H1 (cell line): ENCODE data around the gene SCNN1A. TPM values are rescaled to one million over a fixed set of nuclear protein-coding genes. Genes with fewer than 3 reads are reported as not detected.

ENCODE experiments used
- CTCF ChIA-PET: fragments of 300-600 bp; sonication (Branson Sonifier 250); formaldehyde crosslinking; loops from one replicate; lab custom pipeline; 2021; ENCODE audit not compliant: partially characterized antibody; lab: Charles Lee
- POLR2A ChIA-PET: fragments of 300-600 bp; sonication (Branson Sonifier 250); formaldehyde crosslinking; loops from one replicate; lab custom pipeline; 2021; ENCODE audit warnings: inconsistent platforms; ENCODE audit not compliant: partially characterized antibody; lab: Charles Lee
- DNase-seq, 2 experiments: peaks; one replicate each; pipeline versions ENCODE4 v3.0.0 to v3.0.0-alpha.2; 2010 to 2022; ENCODE audit warnings: low spot score in 2 of 2, low read depth in 1 of 2, mixed read lengths in 1 of 2
- FAIRE-seq: peaks from 2 replicates; lab custom pipeline; 2011; peaks lifted over from hg19 to GRCh38; lab: Jason Lieb, UNC
- H2AFZ ChIP-seq: 2 replicates; pipeline ENCODE4 v1.8.1; 2012; ENCODE audit warnings: low read length, inconsistent platforms
- H2AK5ac ChIP-seq: 2 replicates; pipeline ENCODE4 v1.6.1; 2013; ENCODE audit warnings: low read depth, low read length
- H2BK120ac ChIP-seq: replicated peaks from 2 replicates; pipeline ENCODE3; 2013; ENCODE audit warnings: low read depth, low read length, inconsistent platforms
- H2BK12ac ChIP-seq: 2 replicates; pipeline ENCODE4 v1.6.1; 2013; ENCODE audit warnings: low read depth, low read length
- H2BK15ac ChIP-seq: 2 replicates; pipeline ENCODE4 v1.6.1; 2013; ENCODE audit warnings: low read length
- H2BK20ac ChIP-seq: 2 replicates; pipeline ENCODE4 v1.6.1; 2013; ENCODE audit warnings: low read length
- H2BK5ac ChIP-seq: 2 replicates; pipeline ENCODE4 v1.6.1; 2013; ENCODE audit warnings: low read depth, low read length
- H3K14ac ChIP-seq: 2 replicates; pipeline ENCODE4 v1.6.1; 2013; ENCODE audit warnings: inconsistent platforms; ENCODE audit not compliant: insufficient read length
- H3K18ac ChIP-seq: 2 replicates; pipeline ENCODE4 v1.6.1; 2013; ENCODE audit warnings: low read length; ENCODE audit errors: extremely low read depth
- H3K23ac ChIP-seq: 2 replicates; pipeline ENCODE4 v1.6.1; 2013; ENCODE audit warnings: inconsistent platforms; ENCODE audit not compliant: insufficient read length
- H3K23me2 ChIP-seq: 2 replicates; pipeline ENCODE4 v1.6.1; 2013; ENCODE audit warnings: low read depth, low read length
- H3K27ac ChIP-seq: 2 replicates; pipeline ENCODE4 v1.6.1; 2011; ENCODE audit warnings: low read depth, low read length, inconsistent platforms
- H3K27me3 ChIP-seq, 4 experiments: replicated peaks in 1 of 4; 1 replicate in 1 of 4; 2 replicates in 3 of 4; pipeline versions ENCODE4 v1.6.1 to v1.8.1; 2011 to 2013; ENCODE audit warnings: low read length in 3 of 4, mild to moderate bottlenecking in 3 of 4, inconsistent platforms in 2 of 4, mixed read lengths in 2 of 4, moderate library complexity in 1 of 4; ENCODE audit not compliant: control insufficient read depth in 3 of 4, insufficient read depth in 3 of 4; ENCODE audit errors: extremely low read depth in 1 of 4
- H3K36me3 ChIP-seq, 4 experiments: 2 replicates each; pipeline versions ENCODE4 v1.6.1 to v1.8.1; 2011 to 2013; ENCODE audit warnings: mild to moderate bottlenecking in 4 of 4, low read length in 3 of 4, moderate library complexity in 2 of 4, control low read depth in 1 of 4, inconsistent platforms in 1 of 4; ENCODE audit not compliant: insufficient read depth in 4 of 4, control insufficient read depth in 2 of 4
- H3K4ac ChIP-seq: replicated peaks from 2 replicates; pipeline ENCODE3; 2013; ENCODE audit warnings: low read length, low read depth, mixed read lengths, inconsistent platforms; ENCODE audit not compliant: insufficient read length
- H3K4me1 ChIP-seq, 4 experiments: replicated peaks in 1 of 4; 1 replicate in 1 of 4; 2 replicates in 3 of 4; pipeline versions ENCODE4 v1.6.1 to v1.8.1; 2011 to 2013; ENCODE audit warnings: low read length in 3 of 4, inconsistent platforms in 2 of 4, mixed read lengths in 1 of 4; ENCODE audit not compliant: insufficient read depth in 4 of 4, control insufficient read depth in 3 of 4
- H3K4me2 ChIP-seq, 2 experiments: 2 replicates each; pipeline versions ENCODE4 v1.6.1 to v1.8.1; 2011 to 2013; ENCODE audit warnings: low read depth in 2 of 2, low read length in 2 of 2, control low read depth in 1 of 2, inconsistent platforms in 1 of 2, mild to moderate bottlenecking in 1 of 2; ENCODE audit not compliant: insufficient read depth in 1 of 2
- H3K4me3 ChIP-seq, 4 experiments: fragments of 200-600, 300-600 bp in 1 of 4; sonication (generic), shearing (Covaris generic), sonication (Bioruptor Twin) in 1 of 4; 2 replicates each; pipeline versions ENCODE4 v1.5.1 to v1.8.1; 2011 to 2016; ENCODE audit warnings: low read length in 4 of 4, low read depth in 3 of 4, control low read depth in 2 of 4, inconsistent platforms in 2 of 4, mild to moderate bottlenecking in 2 of 4, mixed read lengths in 1 of 4, moderate library complexity in 1 of 4; ENCODE audit not compliant: insufficient read depth in 2 of 4; ENCODE audit errors: extremely low read depth in 1 of 4
- H3K56ac ChIP-seq: replicated peaks from 2 replicates; pipeline ENCODE3; 2013; ENCODE audit warnings: low read depth, mild to moderate bottlenecking, mixed read lengths, low read length, inconsistent platforms; ENCODE audit not compliant: insufficient read length
- H3K79me1 ChIP-seq: 2 replicates; pipeline ENCODE4 v1.6.1; 2013; ENCODE audit warnings: low read depth, low read length, control low read depth
- H3K79me2 ChIP-seq, 2 experiments: 2 replicates each; pipeline versions ENCODE4 v1.6.1 to v1.8.1; 2012 to 2013; ENCODE audit warnings: low read length in 2 of 2, mild to moderate bottlenecking in 2 of 2, inconsistent platforms in 1 of 2; ENCODE audit not compliant: insufficient read depth in 2 of 2, control insufficient read depth in 1 of 2
- H3K9ac ChIP-seq, 4 experiments: replicated peaks in 1 of 4; 1 replicate in 1 of 4; 2 replicates in 3 of 4; pipeline versions ENCODE4 v1.6.1 to v1.8.1; 2011 to 2013; ENCODE audit warnings: low read depth in 3 of 4, low read length in 3 of 4, control low read depth in 2 of 4, mild to moderate bottlenecking in 2 of 4, moderate library complexity in 2 of 4, inconsistent platforms in 1 of 4; ENCODE audit errors: extremely low read depth in 1 of 4
- H3K9me3 ChIP-seq, 2 experiments: 2 replicates each; pipeline versions ENCODE4 v1.6.1 to v1.8.1; 2012 to 2013; ENCODE audit warnings: mild to moderate bottlenecking in 2 of 2, moderate library complexity in 2 of 2, control low read depth in 1 of 2, inconsistent platforms in 1 of 2, low read depth in 1 of 2, low read length in 1 of 2, mixed read lengths in 1 of 2; ENCODE audit not compliant: insufficient read depth in 2 of 2
- H4K20me1 ChIP-seq, 2 experiments: replicated peaks in 1 of 2; 2 replicates each; pipeline versions ENCODE3 to v1.8.1; 2011 to 2013; ENCODE audit warnings: inconsistent platforms in 2 of 2, low read length in 2 of 2, mild to moderate bottlenecking in 1 of 2; ENCODE audit not compliant: insufficient read depth in 2 of 2, control insufficient read depth in 1 of 2
- H4K5ac ChIP-seq: 2 replicates; pipeline ENCODE4 v1.6.1; 2013; ENCODE audit warnings: low read length, low read depth, mixed read lengths, inconsistent platforms; ENCODE audit not compliant: insufficient read length
- H4K8ac ChIP-seq: 2 replicates; pipeline ENCODE4 v1.8.0; 2013; ENCODE audit warnings: mild to moderate bottlenecking, moderate library complexity, low read length, inconsistent platforms; ENCODE audit not compliant: insufficient read depth; ENCODE audit errors: extremely low read depth
- H4K91ac ChIP-seq: replicated peaks from 2 replicates; pipeline ENCODE3; 2013; ENCODE audit warnings: low read length, mixed read lengths, inconsistent platforms; ENCODE audit not compliant: insufficient read length
- BRCA1 ChIP-seq: IDR thresholded peaks from 2 replicates; pipeline ENCODE4 v1.6.1; 2012; ENCODE audit warnings: low read depth, low read length, improper control_type of control experiment
- CBX5 ChIP-seq: fragments of 300-800, 300-1000 bp; sonication (generic); IDR thresholded peaks from 2 replicates; pipeline ENCODE4 v1.7.1; 2016; ENCODE audit warnings: antibody characterized with exemption, low read length, low read depth
- CHD1 ChIP-seq: IDR thresholded peaks from 2 replicates; pipeline ENCODE4 v1.6.1; 2012; ENCODE audit warnings: low read depth, low read length, improper control_type of control experiment
- CHD2 ChIP-seq: IDR thresholded peaks from 2 replicates; pipeline ENCODE4 v1.6.1; 2012; ENCODE audit warnings: low read length, improper control_type of control experiment
- E2F6 ChIP-seq: IDR thresholded peaks from 2 replicates; pipeline ENCODE4 v1.6.1; 2012; ENCODE audit warnings: inconsistent platforms
- JUND ChIP-seq: IDR thresholded peaks from 2 replicates; pipeline ENCODE4 v1.6.1; 2011; ENCODE audit warnings: mild to moderate bottlenecking, improper control_type of control experiment, low read length
- MAX ChIP-seq: IDR thresholded peaks from 2 replicates; pipeline ENCODE4 v1.6.1; 2012; ENCODE audit warnings: inconsistent platforms
- POLR2AphosphoS5 ChIP-seq: IDR thresholded peaks from 2 replicates; pipeline ENCODE4 v1.6.1; 2011; ENCODE audit warnings: low read depth, low read length
- SAP30 ChIP-seq: fragments of 300-600 bp; sonication (generic); IDR thresholded peaks from 2 replicates; pipeline ENCODE4 v1.7.1; 2012; ENCODE audit warnings: low read length, moderate library complexity, mild to moderate bottlenecking, inconsistent platforms; ENCODE audit not compliant: insufficient read depth, insufficient replicate concordance
- SUZ12 ChIP-seq: fragments of 200-600 bp; sonication (generic); IDR thresholded peaks from 2 replicates; pipeline ENCODE4 v1.6.1; 2012; ENCODE audit warnings: mild to moderate bottlenecking, inconsistent platforms, low read length, moderate library complexity, mixed read lengths
- WGBS, 2 experiments: shearing (Covaris generic) in 1 of 2; methylation state at CpG; one replicate each; pipeline versions ENCODE4 v1.1.6 to v1.1.7; 2013 to 2015; ENCODE audit warnings: low lambda C conversion rate in 2 of 2, mixed read lengths in 2 of 2, inconsistent platforms in 1 of 2, low coverage in 1 of 2, missing lambda C conversion rate in 1 of 2; ENCODE audit not compliant: insufficient replicate concordance in 2 of 2, insufficient coverage in 1 of 2, insufficient read length in 1 of 2; ENCODE audit errors: extremely low coverage in 1 of 2, missing lambda C conversion rate in 1 of 2; 5-methylcytosine and 5-hydroxymethylcytosine counted together
- polyA plus RNA-seq, 7 experiments: library from polyadenylated mRNA; depleted of rRNA in 3 of 7; stranded (reverse) in 5 of 7; unstranded in 2 of 7; fragments of >200 nt in 5 of 7; fragments of 200-250 nt in 2 of 7; gene quantifications; 1 replicate in 5 of 7; 2 replicates in 1 of 7; 4 replicates in 1 of 7; pipeline versions ENCODE4 v1.2.1 to v1.2.3, GENCODE V29; 2011 to 2013; ENCODE audit warnings: missing spikeins in 2 of 7, mixed read lengths in 2 of 7
- total RNA-seq: library from RNA; stranded (reverse); fragmentation: NEBNext Ultra II Directional; extraction: Animal tissue kit (Norgen Biotek cat#: 25700); gene quantifications from 2 replicates; pipeline ENCODE4 v1.2.1, GENCODE V29; 2021

The SCNN1A gene
- total and polyA plus RNA-seq, 2 of the 8 experiments (the other 6 are each of a cell fraction or from before 2014, with no cell fraction given), result 85.5 to 156 TPM

GRCh38 chr12:6368906-6369525, 6.3 kb downstream of the SCNN1A start:
- H2BK120ac ChIP-seq, result no peak overlapping the region
- H2BK15ac ChIP-seq, result no peak overlapping the region
- FAIRE-seq, result no peak
- POLR2A ChIA-PET, result interaction anchor here (0.6 to 17.2 kb wide), 9 partner anchors 8 to 326 kb away, joined by 3 to 259 read pairs (median 6); partner anchors contain the start of genes LTBR and TNFRSF1A
- peaks cover 0 to 5% (median 2%) of the 10 kb centered on the region in 4 experiments; a peak in 3 of 8 replicates for H3K36me3 ChIP-seq
- H3K23me2 ChIP-seq, result peaks cover 12% of the 10 kb centered on the region
- H3K27ac ChIP-seq, result no peak overlapping the region
- no peak overlapping the region for H3K14ac ChIP-seq
- CTCF ChIA-PET, result interaction anchor here (0.9 to 7.4 kb wide), 6 partner anchors 13 to 43 kb away, joined by 4 to 66 read pairs (median 8); no protein-coding TSS in a partner anchor
- no peaks in the 10 kb centered on the region for H3K9me3 ChIP-seq
- no peak overlapping the region for H2AFZ ChIP-seq
- H4K5ac ChIP-seq, result no peak overlapping the region
- DNase-seq, result no peak
- H3K4me2 ChIP-seq, result no peak overlapping the region
- peaks cover 3 to 6% of the 10 kb centered on the region in 2 experiments for H4K20me1 ChIP-seq
- H3K4me1 ChIP-seq, result peaks cover 13 to 37% (median 20%) of the 10 kb centered on the region in 4 experiments
- H3K56ac ChIP-seq, result no peak overlapping the region
- no peak overlapping the region for H4K8ac ChIP-seq
- peak overlapping the region; percentile 67 for H4K91ac ChIP-seq
- peaks cover 22 to 88% of the 10 kb centered on the region in 2 experiments for H3K79me2 ChIP-seq
- peak overlapping the region; percentile 72; the same call in 1 of the 2 replicates for H2BK12ac ChIP-seq
- peaks cover 15% of the 10 kb centered on the region; the same call in 1 of the 2 replicates for H3K79me1 ChIP-seq
- H2BK5ac ChIP-seq, result peak overlapping the region; percentile 66
- no peak overlapping the region for H3K4ac ChIP-seq
- H3K23ac ChIP-seq, result no peak overlapping the region
- no peak overlapping the region for H3K18ac ChIP-seq
- no peaks in the 10 kb centered on the region for H3K27me3 ChIP-seq
- WGBS, 2 experiments, result 89% methylated on average over 8 of the region's 9 CpGs; no CpG with 5 or more reads in 1 of the 2 experiments
- peak overlapping the region; percentile 17; the same call in 1 of the 2 replicates for H2AK5ac ChIP-seq
- no peak overlapping the region for H3K9ac ChIP-seq
- H3K4me3 ChIP-seq, result no peak overlapping the region
- no peak overlapping the region for H2BK20ac ChIP-seq
- TF ChIP-seq CHD2 (no peak), CBX5 (no peak), SUZ12 (no peak), CHD1 (no peak), E2F6 (no peak), MAX (no peak), SAP30 (no peak), BRCA1 (no peak), POLR2AphosphoS5 (no peak), JUND (no peak)
